ENCODE data around the gene PJA2. TPM values are rescaled to one million over a fixed set of nuclear protein-coding genes. Genes with fewer than 3 reads are reported as not detected.
A peak's percentile ranks its signal among the peaks of the same experiment; 100 is the strongest.

Gene PJA2
- total RNA-seq, 4 donors from 2014 or later: 28.8 to 75.5 (median 51.4) TPM

GRCh38 chr5:109329333-109330237 is 80.2 kb downstream of the PJA2 start:
- Histone ChIP-seq H3K9me3 (no peaks in the 10 kb centered on the region), H3K4me1 (peaks cover 3 to 33% (median 6%) of the 10 kb centered on the region in 3 donors), H3K36me3 (peaks cover 0 to 27% (median 0%) of the 10 kb centered on the region in 3 donors), H3K27ac (peak overlapping the region in 3 of 4 donors; percentile 27 to 59 (median 51)), H3K4me3 (no peak overlapping the region), H3K27me3 (no peaks in the 10 kb centered on the region)
- 63 to 75% methylated on average over 4 of the region's 4 CpGs for whole genome bisulfite sequencing, 2 donors
- no peak for DNase-seq
- intact Hi-C loops (cut with DNase I): no loop called here
- no peak for TF ChIP-seq POLR2A (IDR thresholded peaks at IDR 0.05)
- no peak for TF ChIP-seq CTCF (IDR thresholded peaks at IDR 0.05)

GRCh38 chr5:109328626-109329025 is 81.1 kb downstream of the PJA2 start:
- Histone ChIP-seq H3K4me1 (peaks cover 3 to 33% (median 6%) of the 10 kb centered on the region in 3 donors), H3K27me3 (no peaks in the 10 kb centered on the region), H3K27ac (no peak overlapping the region), H3K36me3 (peaks cover 0 to 19% (median 0%) of the 10 kb centered on the region in 3 donors), H3K4me3 (no peak overlapping the region), H3K9me3 (no peaks in the 10 kb centered on the region)
- intact Hi-C loops (cut with DNase I): no loop called here
- no peak for DNase-seq
- 58 to 73% methylated on average over 1 of the region's 1 CpG for WGBS, 2 donors
- TF ChIP-seq CTCF (IDR thresholded peaks at IDR 0.05) (no peak), POLR2A (IDR thresholded peaks at IDR 0.05) (no peak)

- WGBS, 2 donors: 46 to 73% methylated on average over 3 of the region's 3 CpGs
- DNase-seq: no peak
- H3K36me3 ChIP-seq: peaks cover 0 to 14% (median 0%) of the 10 kb centered on the region in 3 donors
- no peaks in the 10 kb centered on the region for H3K27me3 ChIP-seq
- H3K9me3 ChIP-seq: no peaks in the 10 kb centered on the region
- peak overlapping the region in 3 of 4 donors; percentile 40 to 68 (median 58) for H3K27ac ChIP-seq
- H3K4me3 ChIP-seq: no peak overlapping the region
- intact Hi-C loops (cut with DNase I): no loop called here
- peaks cover 3 to 33% (median 6%) of the 10 kb centered on the region in 3 donors for H3K4me1 ChIP-seq
- no peak for TF ChIP-seq CTCF (IDR thresholded peaks at IDR 0.05)
- TF ChIP-seq POLR2A (IDR thresholded peaks at IDR 0.05): no peak
These were observed 82.2 kb downstream of the PJA2 start for GRCh38 chr5:109327570-109327969.

GRCh38 chr5:109326919-109327318 is 82.9 kb downstream of the PJA2 start:
- WGBS, 2 donors: 42 to 56% methylated on average over 4 of the region's 4 CpGs
- H3K9me3 ChIP-seq: no peaks in the 10 kb centered on the region
- intact Hi-C loops (cut with DNase I): no loop called here
- peaks cover 3 to 33% (median 6%) of the 10 kb centered on the region in 3 donors for H3K4me1 ChIP-seq
- H3K4me3 ChIP-seq: peak overlapping the region in 1 of 4 donors; percentile 21
- DNase-seq: no peak
- no peaks in the 10 kb centered on the region for H3K27me3 ChIP-seq
- peak overlapping the region in 3 of 4 donors; percentile 40 to 68 (median 68) for H3K27ac ChIP-seq
- TF ChIP-seq POLR2A (IDR thresholded peaks at IDR 0.05) (no peak), CTCF (IDR thresholded peaks at IDR 0.05) (no peak)
- H3K36me3 ChIP-seq: peaks cover 0 to 14% (median 0%) of the 10 kb centered on the region in 3 donors

- WGBS, 2 donors: 77 to 89% methylated on average over 5 of the region's 5 CpGs
These were observed 84.3 kb downstream of the PJA2 start for GRCh38 chr5:109325456-109325855.

More at GRCh38 chr5:109325456-109325855, 84.3 kb downstream of the PJA2 start:
- Histone ChIP-seq H3K4me3 (no peak overlapping the region), H3K27ac (peak overlapping the region in 1 of 4 donors; percentile 68), H3K4me1 (peaks cover 3 to 33% (median 5%) of the 10 kb centered on the region in 3 donors), H3K9me3 (no peaks in the 10 kb centered on the region), H3K27me3 (no peaks in the 10 kb centered on the region), H3K36me3 (peaks cover 0 to 5% (median 0%) of the 10 kb centered on the region in 3 donors)
- TF ChIP-seq CTCF (IDR thresholded peaks at IDR 0.05) (no peak), POLR2A (IDR thresholded peaks at IDR 0.05) (no peak)
- no peak for DNase-seq
- intact Hi-C loops (cut with DNase I): no loop called here
